Chondrocyte (in vitro differentiated cells): Measurements from ENCODE around the gene PDCL2. TPM values are rescaled to one million over a fixed set of nuclear protein-coding genes. Genes with fewer than 3 reads are reported as not detected.

Source experiments
- DNase-seq: peaks from one replicate; pipeline ENCODE4 v3.0.0; 2021; ENCODE audit warnings: mixed read lengths, low spot score
- H3K27ac Mint-ChIP-seq: one replicate; pipeline ENCODE4 v1.8.0; 2021; ENCODE audit warnings: mild to moderate bottlenecking, moderate library complexity, mixed read lengths; ENCODE audit not compliant: unreplicated experiment
- H3K27me3 Mint-ChIP-seq: 2 replicates; pipeline ENCODE4 v1.8.0; 2021; ENCODE audit warnings: low read depth, mixed read lengths
- H3K36me3 Mint-ChIP-seq: 2 replicates; pipeline ENCODE4 v1.8.0; 2021; ENCODE audit warnings: low read depth, mixed read lengths
- H3K4me1 Mint-ChIP-seq: 2 replicates; pipeline ENCODE4 v1.8.0; 2021; ENCODE audit warnings: low read depth, mild to moderate bottlenecking, mixed read lengths
- H3K4me3 Mint-ChIP-seq: one replicate; pipeline ENCODE4 v1.8.0; 2021; ENCODE audit warnings: mild to moderate bottlenecking, moderate library complexity, mixed read lengths; ENCODE audit not compliant: unreplicated experiment
- H3K9me3 Mint-ChIP-seq: 2 replicates; pipeline ENCODE4 v1.8.0; 2021; ENCODE audit warnings: low read depth, mixed read lengths
- CTCF ChIP-seq: fragments of 200-600 bp; sonication (generic); IDR thresholded peaks from 2 replicates; pipeline ENCODE4 v1.5.0; 2021; ENCODE audit warnings: antibody characterized with exemption, mild to moderate bottlenecking, moderate library complexity
- total RNA-seq: library from RNA; stranded (reverse); gene quantifications from 3 replicates; pipeline ENCODE4 v1.2.1, GENCODE V29; 2021

PDCL2 gene
- total RNA-seq, 1 donor from 2014 or later = not detected

- H3K27ac Mint-ChIP-seq = no peak overlapping the region
- H3K36me3 Mint-ChIP-seq = peaks cover 2% of the 10 kb centered on the region
- H3K4me1 Mint-ChIP-seq = peaks cover 28% of the 10 kb centered on the region
- peaks cover 3% of the 10 kb centered on the region for H3K9me3 Mint-ChIP-seq
- no peak overlapping the region for H3K4me3 Mint-ChIP-seq
- no peak for DNase-seq
- no peak for TF ChIP-seq CTCF
- no peaks in the 10 kb centered on the region for H3K27me3 Mint-ChIP-seq
Measured at GRCh38 chr4:55512922-55513571, 79.0 kb downstream of the PDCL2 start.

- H3K4me1 Mint-ChIP-seq = peaks cover 28% of the 10 kb centered on the region
Measured at GRCh38 chr4:55512077-55512476, 80.0 kb downstream of the PDCL2 start.

GRCh38 chr4:55510685-55511084 lies 81.4 kb downstream of the PDCL2 start:
- Mint-ChIP-seq H3K9me3 (peaks cover 3% of the 10 kb centered on the region), H3K27me3 (no peaks in the 10 kb centered on the region), H3K36me3 (peaks cover 2% of the 10 kb centered on the region), H3K4me1 (peaks cover 28% of the 10 kb centered on the region), H3K27ac (no peak overlapping the region), H3K4me3 (no peak overlapping the region)
- no peak for DNase-seq
- TF ChIP-seq CTCF = no peak

More at GRCh38 chr4:55512077-55512476, 80.0 kb downstream of the PDCL2 start:
- TF ChIP-seq CTCF = no peak
- DNase-seq = no peak
- Mint-ChIP-seq H3K27ac (no peak overlapping the region), H3K9me3 (peaks cover 3% of the 10 kb centered on the region), H3K27me3 (no peaks in the 10 kb centered on the region), H3K4me3 (no peak overlapping the region), H3K36me3 (peaks cover 2% of the 10 kb centered on the region)

- no peak overlapping the region for H3K4me3 Mint-ChIP-seq
- H3K36me3 Mint-ChIP-seq = peaks cover 2% of the 10 kb centered on the region
- peaks cover 3% of the 10 kb centered on the region for H3K9me3 Mint-ChIP-seq
- peak overlapping the region; percentile 45 for H3K27ac Mint-ChIP-seq
- no peak for TF ChIP-seq CTCF
- DNase-seq = no peak
- peaks cover 23% of the 10 kb centered on the region for H3K4me1 Mint-ChIP-seq
- H3K27me3 Mint-ChIP-seq = no peaks in the 10 kb centered on the region
Measured at GRCh38 chr4:55509266-55509665, 82.8 kb downstream of the PDCL2 start.

- Mint-ChIP-seq H3K4me1 (peaks cover 34% of the 10 kb centered on the region), H3K27me3 (no peaks in the 10 kb centered on the region), H3K36me3 (peaks cover 2% of the 10 kb centered on the region), H3K27ac (no peak overlapping the region), H3K9me3 (peaks cover 3% of the 10 kb centered on the region), H3K4me3 (no peak overlapping the region)
- DNase-seq = no peak
- TF ChIP-seq CTCF = no peak
Measured at GRCh38 chr4:55507612-55508011, 84.4 kb downstream of the PDCL2 start.

Other genes starting within 250 kb of the PDCL2 start
- 23.9 to 31.4 TPM (median 29.0 TPM) in 3 replicates for gene SRD5A3, start 246.0 kb downstream of the PDCL2 start, total RNA-seq
- gene TMEM165, start 196.3 kb downstream of the PDCL2 start, total RNA-seq = 110 to 129 TPM (median 111 TPM) in 3 replicates
- 26.1 to 31.2 TPM (median 28.7 TPM) in 3 replicates for gene CLOCK, start 45.3 kb downstream of the PDCL2 start, total RNA-seq
- gene NMU, start 44.1 kb upstream of the PDCL2 start, total RNA-seq = 0.80 to 1.5 TPM in 2 of 3 replicates, not detected in the other
- not detected in 3 replicates for gene EXOC1L, start 227.5 kb upstream of the PDCL2 start, total RNA-seq